SK-N-SH (cell line): ENCODE results near the gene CCL7. TPM values are rescaled to one million over a fixed set of nuclear protein-coding genes. Genes with fewer than 3 reads are reported as not detected.

Experiments
- CTCF ChIA-PET: fragments of 300-600, 350-600 bp; formaldehyde crosslinking; extraction: SDS; loops from one replicate; lab custom pipeline; 2021; lab: Yijun Ruan, JAX
- POLR2A ChIA-PET: fragments of 350-600 bp; sonication (Branson Sonifier 250); formaldehyde crosslinking; extraction: SDS; loops from one replicate; lab custom pipeline; 2020; ENCODE audit warnings: antibody characterized with exemption, inconsistent platforms; lab: Yijun Ruan, JAX
- DNase-seq: peaks from one replicate; pipeline ENCODE4 v3.0.0; 2012
- H2AFZ ChIP-seq: fragments of 200-600 bp; sonication (generic); 2 replicates; pipeline ENCODE4 v1.8.1; 2016; ENCODE audit warnings: antibody characterized with exemption, mild to moderate bottlenecking, low read depth
- H3F3A ChIP-seq: fragments of 200-600 bp; sonication (generic); replicated peaks from 2 replicates; pipeline ENCODE3; 2016; ENCODE audit warnings: antibody characterized with exemption, mild to moderate bottlenecking; ENCODE audit not compliant: insufficient read depth
- H3K27ac ChIP-seq, 2 experiments: fragments of 200-500 bp in 1 of 2; fragments of 200-600 bp in 1 of 2; sonication (Bioruptor generic) in 1 of 2; sonication (generic), shearing (Covaris generic) in 1 of 2; 2 replicates each; pipeline versions ENCODE4 v1.5.1 to v1.6.1; 2014 to 2016; ENCODE audit warnings: low read depth in 2 of 2, inconsistent platforms in 1 of 2, low read length in 1 of 2, mild to moderate bottlenecking in 1 of 2, mixed read lengths in 1 of 2
- H3K27me3 ChIP-seq: fragments of 200-600 bp; sonication (generic), shearing (Covaris generic); 2 replicates; pipeline ENCODE4 v1.6.1; 2016; ENCODE audit warnings: mixed run types; ENCODE audit not compliant: insufficient read depth
- H3K36me3 ChIP-seq, 2 experiments: fragments of 200-500 bp in 1 of 2; fragments of 200-600 bp in 1 of 2; sonication (Bioruptor generic) in 1 of 2; sonication (generic) in 1 of 2; replicated peaks in 1 of 2; 2 replicates each; pipeline versions ENCODE3 to v1.5.1; 2014 to 2016; ENCODE audit warnings: low read length in 1 of 2, mild to moderate bottlenecking in 1 of 2; ENCODE audit not compliant: insufficient read depth in 2 of 2, control insufficient read depth in 1 of 2
- H3K4me1 ChIP-seq, 2 experiments: fragments of 200-500 bp in 1 of 2; fragments of 200-600 bp in 1 of 2; sonication (Bioruptor generic) in 1 of 2; sonication (generic), shearing (Covaris generic) in 1 of 2; 2 replicates each; pipeline versions ENCODE4 v1.5.1 to v1.6.1; 2014 to 2016; ENCODE audit warnings: low read depth in 1 of 2, low read length in 1 of 2, mixed run types in 1 of 2; ENCODE audit not compliant: insufficient read depth in 2 of 2, control insufficient read depth in 1 of 2
- H3K4me2 ChIP-seq: fragments of 200-600 bp; sonication (generic), shearing (Covaris generic); 2 replicates; pipeline ENCODE4 v1.6.1; 2017; ENCODE audit warnings: mixed run types
- H3K4me3 ChIP-seq, 2 experiments: fragments of 200-500 bp in 1 of 2; fragments of 200-600 bp in 1 of 2; sonication (Bioruptor generic) in 1 of 2; sonication (generic), shearing (Covaris generic) in 1 of 2; 2 replicates each; pipeline versions ENCODE4 v1.5.1 to v1.8.1; 2014 to 2016; ENCODE audit warnings: low read depth in 2 of 2, inconsistent platforms in 1 of 2, low read length in 1 of 2, mild to moderate bottlenecking in 1 of 2, mixed read lengths in 1 of 2, moderate library complexity in 1 of 2
- H3K79me2 ChIP-seq: fragments of 200-600 bp; sonication (generic); 2 replicates; pipeline ENCODE4 v1.8.1; 2017; ENCODE audit warnings: mild to moderate bottlenecking; ENCODE audit not compliant: insufficient read depth
- H3K9ac ChIP-seq: fragments of 200-600 bp; sonication (generic); 2 replicates; pipeline ENCODE4 v1.6.1; 2017; ENCODE audit warnings: mixed run types
- H3K9me2 ChIP-seq: fragments of 200-600 bp; sonication (generic); 2 replicates; pipeline ENCODE4 v1.6.1; 2017; ENCODE audit warnings: mixed run types
- H3K9me3 ChIP-seq: fragments of 200-600 bp; sonication (generic); 2 replicates; pipeline ENCODE4 v1.6.1; 2017; ENCODE audit warnings: mixed run types, mild to moderate bottlenecking, moderate library complexity
- H4K20me1 ChIP-seq: fragments of 200-600 bp; sonication (generic); 2 replicates; pipeline ENCODE4 v1.6.1; 2017; ENCODE audit warnings: mild to moderate bottlenecking, mixed run types; ENCODE audit not compliant: insufficient read depth
- CHD2 ChIP-seq: fragments of 150-350 bp; IDR thresholded peaks from 2 replicates; pipeline ENCODE4 v1.6.1; 2018; ENCODE audit warnings: low read length; ENCODE audit not compliant: partially characterized antibody
- ELF1 ChIP-seq: IDR thresholded peaks from 2 replicates; pipeline ENCODE4 v1.4.0; 2012
- GATA2 ChIP-seq: sonication (generic); formaldehyde crosslinking; IDR thresholded peaks from 2 replicates; pipeline ENCODE4 v1.5.0; 2020; ENCODE audit warnings: mild to moderate bottlenecking, missing genetic modification reagents
- IRF3 ChIP-seq: fragments of 150-350 bp; IDR thresholded peaks from 2 replicates; pipeline ENCODE4 v1.6.1; 2016; ENCODE audit warnings: mild to moderate bottlenecking, low read depth, low read length
- PBX3 ChIP-seq: IDR thresholded peaks from 2 replicates; pipeline ENCODE4; 2012
- POLR2AphosphoS5 ChIP-seq: IDR thresholded peaks from 2 replicates; pipeline ENCODE4 v1.6.1; 2012; ENCODE audit warnings: low read depth, low read length
- RAD21 ChIP-seq: IDR thresholded peaks from 2 replicates; pipeline ENCODE4 v1.6.1; 2012; ENCODE audit warnings: mild to moderate bottlenecking, low read length
- SIN3A ChIP-seq: IDR thresholded peaks from 2 replicates; pipeline ENCODE4 v1.6.1; 2012; ENCODE audit warnings: low read depth, mild to moderate bottlenecking, low read length, moderate library complexity, borderline replicate concordance
- SMC3 ChIP-seq: IDR thresholded peaks from 2 replicates; pipeline ENCODE4 v1.6.1; 2012; ENCODE audit warnings: low read depth, low read length, improper control_type of control experiment
- TAF1 ChIP-seq: IDR thresholded peaks from 2 replicates; pipeline ENCODE4 v1.6.1; 2012; ENCODE audit warnings: low read depth, mild to moderate bottlenecking, low read length, moderate library complexity, borderline replicate concordance
- TEAD4 ChIP-seq: IDR thresholded peaks from 2 replicates; pipeline ENCODE4 v1.4.0; 2012; ENCODE audit warnings: mild to moderate bottlenecking, borderline replicate concordance; ENCODE audit not compliant: insufficient read depth
- USF1 ChIP-seq: IDR thresholded peaks from 2 replicates; pipeline ENCODE4 v1.4.0; 2012; ENCODE audit warnings: low read depth, borderline replicate concordance
- USF2 ChIP-seq: fragments of 150-350 bp; IDR thresholded peaks from 2 replicates; pipeline ENCODE4 v1.6.1; 2017; ENCODE audit warnings: antibody characterized with exemption, low read length, low read depth, borderline replicate concordance
- WGBS: methylation state at CpG from one replicate; pipeline ENCODE4 v1.1.6; 2017; ENCODE audit warnings: low lambda C conversion rate; 5-methylcytosine and 5-hydroxymethylcytosine counted together
- polyA plus RNA-seq, 3 experiments: library from polyadenylated mRNA; depleted of rRNA; stranded (reverse); fragments of >200 nt; gene quantifications; 2 replicates each; pipeline ENCODE4 v1.2.3, GENCODE V29; 2012

Gene CCL7
- polyA plus RNA-seq, 1 of the 3 experiments (the other 2 are of a cell fraction) = 0.72 TPM

- H2AFZ ChIP-seq = no peak overlapping the region
- H3K4me1 ChIP-seq = no peaks in the 10 kb centered on the region
- no peak overlapping the region for H3K4me2 ChIP-seq
- H3K4me3 ChIP-seq = no peak overlapping the region
- TF ChIP-seq IRF3 (no peak), SMC3 (no peak), GATA2 (CRISPR knock-in tag) (no peak), ELF1 (no peak), POLR2AphosphoS5 (no peak), PBX3 (no peak), USF1 (no peak)
- no peaks in the 10 kb centered on the region for H3K9me2 ChIP-seq
- ChIA-PET CTCF (no interaction called here), POLR2A (no interaction called here)
- H3K79me2 ChIP-seq = no peaks in the 10 kb centered on the region
- H3K27me3 ChIP-seq = no peaks in the 10 kb centered on the region; the same call in 1 of the 2 replicates
- WGBS = 61% methylated on average over 6 of the region's 6 CpGs
- no peaks in the 10 kb centered on the region for H4K20me1 ChIP-seq
- no peaks in the 10 kb centered on the region for H3K36me3 ChIP-seq
- no peaks in the 10 kb centered on the region for H3F3A ChIP-seq
- H3K9me3 ChIP-seq = no peaks in the 10 kb centered on the region
- no peak overlapping the region for H3K27ac ChIP-seq
- DNase-seq = no peak
- H3K9ac ChIP-seq = no peak overlapping the region
These were observed 13.6 kb downstream of the CCL7 start for GRCh38 chr17:34283571-34283970.

GRCh38 chr17:34285286-34285792 is 15.3 kb downstream of the CCL7 start, which contains the start of gene CCL11:
CCL11 (plus strand) TSS chr17:34285742; CDS start chr17:34285809, 67 bp downstream.
- Histone ChIP-seq H2AFZ (no peak within 1 kb of the TSS), H3K36me3 (no peaks in the 10 kb centered on the region), H3K27ac (no peak within 1 kb of the TSS), H3K9me3 (no peaks in the 10 kb centered on the region), H3K79me2 (no peaks in the 10 kb centered on the region), H3K4me1 (no peaks in the 10 kb centered on the region), H3K9me2 (no peaks in the 10 kb centered on the region), H3K9ac (no peak within 1 kb of the TSS), H3K4me3 (no peak within 1 kb of the TSS), H3K27me3 (no peaks in the 10 kb centered on the region; the same call in 1 of the 2 replicates), H3F3A (no peaks in the 10 kb centered on the region), H4K20me1 (no peaks in the 10 kb centered on the region), H3K4me2 (no peak within 1 kb of the TSS)
- TF ChIP-seq TAF1 = no peak
- TF ChIP-seq SIN3A = no peak
- no peak for TF ChIP-seq SMC3
- no peak for TF ChIP-seq USF2
- no peak for TF ChIP-seq TEAD4
- no peak for TF ChIP-seq CHD2
- no peak for TF ChIP-seq RAD21
- ChIA-PET CTCF (interaction anchor here (0.5 to 3.5 kb wide), 2 partner anchors 42 to 76 kb away, joined by 3 to 22 read pairs; no protein-coding TSS in a partner anchor), POLR2A (no interaction called here)
- 10% methylated on average over 4 of the region's 4 CpGs for WGBS
- DNase-seq = no peak
